Nucleus accumbens (tissue), 56 donors: ENCODE results near the gene CATSPERE.
A peak's percentile ranks its signal among the peaks of the same experiment; 100 is the strongest.

Experiments
- DNase-seq, 56 donors: peaks; one replicate each; lab custom pipeline; 2025; lab: John Stamatoyannopoulos, UW

The CATSPERE gene

GRCh38 chr1:244461245-244462071, at the start of gene CATSPERE:
Gene CATSPERE, plus strand, starts transcription at chr1:244461273. Its CDS starts 157 bp downstream, at chr1:244461430.
- DNase-seq: peak in 55 of 56 donors; percentile 16 to 84 (median 69)

GRCh38 chr1:244412176-244412575, 48.9 kb upstream of the CATSPERE start:
- no peak for DNase-seq

- DNase-seq: no peak
These were observed 47.3 kb upstream of the CATSPERE start for GRCh38 chr1:244413736-244414135.

GRCh38 chr1:244414543-244414942, 46.5 kb upstream of the CATSPERE start:
- no peak for DNase-seq

GRCh38 chr1:244419024-244419423, 42.0 kb upstream of the CATSPERE start:
- DNase-seq: no peak

- DNase-seq: no peak
These were observed 38.9 kb upstream of the CATSPERE start for GRCh38 chr1:244422174-244422573.

- no peak for DNase-seq
These were observed 36.3 kb upstream of the CATSPERE start for GRCh38 chr1:244424649-244425334.

- DNase-seq: no peak
These were observed 33.4 kb upstream of the CATSPERE start for GRCh38 chr1:244427647-244428046.

- DNase-seq: no peak
These were observed 31.3 kb upstream of the CATSPERE start for GRCh38 chr1:244429818-244430217.

- no peak for DNase-seq
These were observed 29.9 kb upstream of the CATSPERE start for GRCh38 chr1:244431166-244431565.

- DNase-seq: no peak
These were observed 25.4 kb upstream of the CATSPERE start for GRCh38 chr1:244435562-244436205.

GRCh38 chr1:244436336-244437085, 24.6 kb upstream of the CATSPERE start:
- DNase-seq: no peak

- no peak for DNase-seq
These were observed 24.0 kb upstream of the CATSPERE start for GRCh38 chr1:244437086-244437468.

GRCh38 chr1:244439391-244440032, 21.6 kb upstream of the CATSPERE start:
- DNase-seq: peak in 1 of 56 donors; percentile 42

GRCh38 chr1:244442850-244443249, 18.2 kb upstream of the CATSPERE start:
- no peak for DNase-seq

- DNase-seq: no peak
These were observed 16.2 kb upstream of the CATSPERE start for GRCh38 chr1:244444854-244445253.

- DNase-seq: peak in 3 of 56 donors; percentile 17 to 26 (median 23)
These were observed 15.5 kb upstream of the CATSPERE start for GRCh38 chr1:244445320-244446181.

GRCh38 chr1:244447024-244447423, 14.0 kb upstream of the CATSPERE start:
- no peak for DNase-seq

GRCh38 chr1:244447552-244447951, 13.5 kb upstream of the CATSPERE start:
- no peak for DNase-seq
